Vagina (tissue), 2 donors: Measurements from ENCODE around the gene SGIP1. TPM values are rescaled to one million over a fixed set of nuclear protein-coding genes. Genes with fewer than 3 reads are reported as not detected.
A peak's percentile ranks its signal among the peaks of the same experiment; 100 is the strongest.

ENCODE experiments used
- DNase-seq, 2 donors: peaks; one replicate each; pipeline ENCODE4 v3.0.0-alpha.2; 2017; ENCODE audit errors: extremely low spot score in 2 of 2
- H3K27ac ChIP-seq: fragments of 200-600 bp; sonication (generic); one replicate; pipeline ENCODE4 v1.5.1; 2019
- H3K27me3 ChIP-seq: fragments of 200-600 bp; sonication (generic); one replicate; pipeline ENCODE4 v1.5.1; 2019
- H3K36me3 ChIP-seq, 2 donors: fragments of 200-600 bp; sonication (generic); one replicate each; pipeline ENCODE4 v1.5.1; 2017 to 2019
- H3K4me1 ChIP-seq: fragments of 200-600 bp; sonication (generic); one replicate; pipeline ENCODE4 v1.5.1; 2019
- H3K4me3 ChIP-seq, 2 donors: fragments of 200-600 bp; sonication (generic); 1 replicate in 1 of 2; 2 replicates in 1 of 2; pipeline ENCODE4 v1.5.1; 2016 to 2019
- H3K9me3 ChIP-seq: fragments of 200-600 bp; sonication (generic); one replicate; pipeline ENCODE4 v1.5.1; 2019
- CTCF ChIP-seq, 3 experiments: fragments of 450-650 bp in 2 of 3; fragments of 200-600 bp in 1 of 3; sonication (generic) in 1 of 3; IDR thresholded peaks; one replicate each; pipeline ENCODE4 v1.5.1; 2017 to 2019; ENCODE audit warnings: antibody characterized with exemption in 3 of 3, mild to moderate bottlenecking in 2 of 3, moderate library complexity in 2 of 3
- POLR2A ChIP-seq, 2 donors: fragments of 450-650 bp; IDR thresholded peaks; one replicate each; pipeline ENCODE4 v1.6.1; 2017; ENCODE audit warnings: antibody characterized with exemption in 2 of 2, mild to moderate bottlenecking in 2 of 2, moderate library complexity in 2 of 2
- POLR2AphosphoS5 ChIP-seq, 2 donors: sonication (generic); formaldehyde crosslinking; IDR thresholded peaks; one replicate each; pipeline ENCODE4 v1.9.0; 2017; ENCODE audit warnings: antibody characterized with exemption in 2 of 2, mild to moderate bottlenecking in 2 of 2, low read depth in 1 of 2; ENCODE audit not compliant: insufficient read depth in 1 of 2
- intact Hi-C: fragments of 100-400 bp; cut with DNase I; formaldehyde crosslinking; loops from one replicate; pipeline ENCODE4 v1.15.1; 2023
- total RNA-seq: library from RNA; depleted of rRNA; stranded (reverse); fragments of >200 nt; gene quantifications from one replicate; pipeline ENCODE4 v1.2.3, GENCODE V29; 2016

SGIP1 gene
- total RNA-seq, 1 donor from 2014 or later = 14.0 TPM

GRCh38 chr1:66750577-66750976 is 216.6 kb downstream of the SGIP1 start:
- Histone ChIP-seq H3K27me3 (no peaks in the 10 kb centered on the region), H3K9me3 (no peaks in the 10 kb centered on the region), H3K4me1 (peaks cover 14% of the 10 kb centered on the region), H3K4me3 (no peak overlapping the region), H3K27ac (no peak overlapping the region), H3K36me3 (no peaks in the 10 kb centered on the region)
- no peak for DNase-seq
- no peak for TF ChIP-seq POLR2AphosphoS5 (IDR thresholded peaks at IDR 0.05; ENCODE audit: insufficient read depth in 1 of 2, low read depth in 1 of 2)
- no peak for TF ChIP-seq POLR2A (IDR thresholded peaks at IDR 0.05)
- no peak for TF ChIP-seq CTCF (IDR thresholded peaks at IDR 0.05)
- intact Hi-C loops = no loop called here

DNA sequence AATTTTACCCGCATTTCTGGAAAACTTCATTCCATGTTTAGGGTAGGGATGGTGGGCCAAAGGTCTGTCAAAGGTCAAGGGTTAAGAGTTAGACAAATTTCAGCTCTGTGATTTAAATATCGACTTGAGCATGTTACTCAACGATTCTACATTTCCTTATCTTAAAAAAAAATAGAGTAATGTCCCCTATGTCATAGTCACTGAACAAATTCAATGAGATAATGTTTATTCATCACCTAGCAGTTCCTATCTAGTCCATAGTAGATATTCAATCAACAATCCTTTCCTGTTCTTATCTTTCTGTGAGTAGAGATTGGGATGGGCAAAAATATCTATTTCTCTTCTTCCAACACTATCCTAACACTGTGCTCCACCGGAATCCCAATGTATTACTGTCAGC is 217.2 kb downstream of the SGIP1 start:
- TF ChIP-seq CTCF (IDR thresholded peaks at IDR 0.05) (no peak), POLR2A (IDR thresholded peaks at IDR 0.05) (no peak), POLR2AphosphoS5 (IDR thresholded peaks at IDR 0.05; ENCODE audit: insufficient read depth in 1 of 2, low read depth in 1 of 2) (no peak)
- DNase-seq = no peak
- intact Hi-C loops = no loop called here
- no peak overlapping the region for H3K27ac ChIP-seq
- no peaks in the 10 kb centered on the region for H3K9me3 ChIP-seq
- H3K4me1 ChIP-seq = peaks cover 14% of the 10 kb centered on the region
- no peaks in the 10 kb centered on the region for H3K36me3 ChIP-seq
- H3K27me3 ChIP-seq = no peaks in the 10 kb centered on the region
- no peak overlapping the region for H3K4me3 ChIP-seq

GRCh38 chr1:66752000-66752592 is 218.1 kb downstream of the SGIP1 start, which contains the start of gene DYNLT5:
Gene DYNLT5, plus strand, starts transcription at chr1:66752459. Its CDS starts 2,200 bp downstream, at chr1:66754659.
- Histone ChIP-seq H3K4me1 (peaks cover 14% of the 10 kb centered on the region), H3K27me3 (no peaks in the 10 kb centered on the region), H3K27ac (no peak within 1 kb of the TSS), H3K36me3 (no peaks in the 10 kb centered on the region), H3K4me3 (peak within 1 kb of the TSS; percentile 43 to 53), H3K9me3 (no peaks in the 10 kb centered on the region)
- TF ChIP-seq POLR2AphosphoS5 (IDR thresholded peaks at IDR 0.05; ENCODE audit: insufficient read depth in 1 of 2, low read depth in 1 of 2) (peak in 1 of 2 donors; percentile 29), POLR2A (IDR thresholded peaks at IDR 0.05) (no peak), CTCF (IDR thresholded peaks at IDR 0.05) (no peak)
- no peak for DNase-seq
- intact Hi-C loops = no loop called here

GRCh38 chr1:66752671-66753371 is 218.9 kb downstream of the SGIP1 start:
- TF ChIP-seq CTCF (IDR thresholded peaks at IDR 0.05) (no peak), POLR2AphosphoS5 (IDR thresholded peaks at IDR 0.05; ENCODE audit: insufficient read depth in 1 of 2, low read depth in 1 of 2) (no peak), POLR2A (IDR thresholded peaks at IDR 0.05) (no peak)
- Histone ChIP-seq H3K36me3 (no peaks in the 10 kb centered on the region), H3K4me1 (peaks cover 14% of the 10 kb centered on the region), H3K9me3 (no peaks in the 10 kb centered on the region), H3K4me3 (peak overlapping the region; percentile 43 to 53), H3K27ac (no peak overlapping the region), H3K27me3 (no peaks in the 10 kb centered on the region)
- intact Hi-C loops = no loop called here
- no peak for DNase-seq

GRCh38 chr1:66757722-66758240 is 223.8 kb downstream of the SGIP1 start:
- Histone ChIP-seq H3K4me3 (no peak overlapping the region), H3K36me3 (no peaks in the 10 kb centered on the region), H3K9me3 (no peaks in the 10 kb centered on the region), H3K4me1 (peaks cover under 1% of the 10 kb centered on the region), H3K27me3 (no peaks in the 10 kb centered on the region), H3K27ac (no peak overlapping the region)
- TF ChIP-seq POLR2A (IDR thresholded peaks at IDR 0.05) (no peak), POLR2AphosphoS5 (IDR thresholded peaks at IDR 0.05; ENCODE audit: insufficient read depth in 1 of 2, low read depth in 1 of 2) (no peak), CTCF (IDR thresholded peaks at IDR 0.05) (no peak)
- intact Hi-C loops = no loop called here
- DNase-seq = no peak
